ENCODE data around the gene CORO2B. TPM values are rescaled to one million over a fixed set of nuclear protein-coding genes. Genes with fewer than 3 reads are reported as not detected.

Gene CORO2B
- total RNA-seq, 1 experiment from 2014 or later, result 0.59 TPM

DNA sequence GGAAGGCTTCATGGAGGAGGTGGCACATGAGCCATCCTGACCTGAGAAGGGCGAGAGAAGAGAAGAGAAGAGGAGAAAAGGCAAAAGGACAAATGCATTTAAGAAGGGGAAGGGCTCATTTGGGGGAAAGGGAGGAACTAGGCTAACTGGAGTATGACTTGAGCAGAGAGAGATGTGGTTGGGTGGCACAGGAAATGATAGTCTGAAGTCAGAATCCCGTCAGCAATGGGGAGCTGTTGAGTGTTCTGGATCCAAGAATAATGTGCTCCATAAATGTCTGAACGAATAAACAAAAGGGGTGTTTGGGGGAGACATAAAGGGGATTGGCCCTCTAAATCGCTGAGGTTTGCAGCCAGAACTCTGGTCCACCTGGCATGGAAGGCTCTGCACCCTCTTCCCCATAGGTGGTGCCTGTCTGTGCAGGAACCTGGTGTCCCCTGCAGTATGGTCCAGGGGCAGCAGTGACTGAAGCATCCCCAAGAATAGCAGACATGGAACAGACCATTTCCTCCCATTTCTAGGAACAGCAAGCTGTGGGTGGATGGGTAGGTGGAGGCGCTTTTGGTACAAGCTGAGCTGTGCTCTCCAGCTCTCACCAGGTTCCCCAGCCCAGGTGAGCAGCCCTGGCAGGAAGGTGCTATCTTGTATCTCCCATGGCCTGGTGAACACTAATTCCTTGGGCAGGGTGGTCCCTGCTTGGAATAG lies 15.2 kb downstream of the CORO2B start:
- H4K20me1 ChIP-seq (ENCODE audit: insufficient read depth), result no peaks in the 10 kb centered on the region
- no peaks in the 10 kb centered on the region for H3K36me3 ChIP-seq (ENCODE audit: low read depth)
- H3K4me1 ChIP-seq (replicated peaks; ENCODE audit: insufficient read depth), result no peaks in the 10 kb centered on the region
- H3K9me3 ChIP-seq (ENCODE audit: insufficient read depth, low read depth), result no peaks in the 10 kb centered on the region
- BruUV-seq (replicated peaks), result no TSS peak
- H2AFZ ChIP-seq, result no peak overlapping the region
- no peak overlapping the region for H3K4me3 ChIP-seq
- H3K4me2 ChIP-seq, result no peak overlapping the region
- intact Hi-C loops (cut with micrococcal nuclease; ENCODE audit: unreplicated experiment), result no loop called here
- H3K27me3 ChIP-seq (ENCODE audit: insufficient read depth, low read depth), result no peaks in the 10 kb centered on the region
- no peak overlapping the region for H3K27ac ChIP-seq
- TF ChIP-seq EZH2 (IDR thresholded peaks at IDR 0.05; ENCODE audit: low read depth), result no peak
- TF ChIP-seq, protein P1, sequence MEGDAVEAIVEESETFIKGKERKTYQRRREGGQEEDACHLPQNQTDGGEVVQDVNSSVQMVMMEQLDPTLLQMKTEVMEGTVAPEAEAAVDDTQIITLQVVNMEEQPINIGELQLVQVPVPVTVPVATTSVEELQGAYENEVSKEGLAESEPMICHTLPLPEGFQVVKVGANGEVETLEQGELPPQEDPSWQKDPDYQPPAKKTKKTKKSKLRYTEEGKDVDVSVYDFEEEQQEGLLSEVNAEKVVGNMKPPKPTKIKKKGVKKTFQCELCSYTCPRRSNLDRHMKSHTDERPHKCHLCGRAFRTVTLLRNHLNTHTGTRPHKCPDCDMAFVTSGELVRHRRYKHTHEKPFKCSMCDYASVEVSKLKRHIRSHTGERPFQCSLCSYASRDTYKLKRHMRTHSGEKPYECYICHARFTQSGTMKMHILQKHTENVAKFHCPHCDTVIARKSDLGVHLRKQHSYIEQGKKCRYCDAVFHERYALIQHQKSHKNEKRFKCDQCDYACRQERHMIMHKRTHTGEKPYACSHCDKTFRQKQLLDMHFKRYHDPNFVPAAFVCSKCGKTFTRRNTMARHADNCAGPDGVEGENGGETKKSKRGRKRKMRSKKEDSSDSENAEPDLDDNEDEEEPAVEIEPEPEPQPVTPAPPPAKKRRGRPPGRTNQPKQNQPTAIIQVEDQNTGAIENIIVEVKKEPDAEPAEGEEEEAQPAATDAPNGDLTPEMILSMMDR (conservative IDR thresholded peaks at IDR 0.05), result no peak
- no peak for DNase-seq
- no peaks in the 10 kb centered on the region for H3K9me2 ChIP-seq (ENCODE audit: insufficient read depth)
- POLR2A ChIA-PET (ENCODE audit: unreplicated experiment), result no interaction called here
- CTCF ChIA-PET, result no interaction called here
- H3K79me2 ChIP-seq (ENCODE audit: low read depth), result no peaks in the 10 kb centered on the region
- no peaks in the 10 kb centered on the region for H3F3A ChIP-seq (ENCODE audit: insufficient read depth, low read depth)

DNA sequence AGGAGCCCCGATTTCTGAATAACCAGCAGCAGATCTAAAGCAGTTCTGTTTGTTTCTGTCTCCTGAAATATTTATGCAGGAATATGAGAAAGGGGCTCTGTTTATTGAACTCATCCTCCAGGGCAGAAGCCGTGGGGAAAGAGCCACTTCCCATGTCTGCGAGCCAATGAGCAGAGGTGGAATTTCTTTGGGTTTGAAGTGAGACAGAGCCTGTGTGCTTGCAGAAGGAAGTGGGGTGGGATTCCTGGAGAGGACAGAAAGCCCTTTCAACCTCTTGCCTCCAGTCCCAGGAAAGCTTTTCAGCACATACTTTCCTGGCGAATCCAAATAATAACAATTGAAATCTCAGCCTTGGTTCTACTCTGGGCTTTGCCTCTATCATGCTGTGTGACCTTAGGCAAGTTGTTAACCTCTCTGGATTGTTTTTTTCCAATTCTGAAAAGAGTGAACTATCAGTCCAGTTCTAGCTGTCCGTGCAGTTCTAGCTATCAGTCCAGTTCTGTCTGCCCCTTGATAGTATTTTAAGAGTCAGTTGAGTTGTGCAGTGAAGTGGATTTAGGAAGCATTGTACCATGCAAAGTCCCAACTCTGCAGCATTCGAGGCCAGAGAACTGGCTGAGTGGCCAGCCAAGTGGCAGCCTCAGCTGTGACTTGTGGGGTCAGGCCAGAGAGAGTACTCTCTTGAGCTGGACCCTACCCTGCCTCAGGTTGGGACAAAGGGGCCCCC lies 15.9 kb downstream of the CORO2B start:
- no TSS peak for BruUV-seq (replicated peaks)
- intact Hi-C loops (cut with micrococcal nuclease; ENCODE audit: unreplicated experiment), result no loop called here
- Histone ChIP-seq H3F3A (ENCODE audit: insufficient read depth, low read depth) (no peaks in the 10 kb centered on the region), H3K79me2 (ENCODE audit: low read depth) (no peaks in the 10 kb centered on the region), H3K9me2 (ENCODE audit: insufficient read depth) (no peaks in the 10 kb centered on the region), H3K4me2 (no peak overlapping the region), H3K27me3 (ENCODE audit: insufficient read depth, low read depth) (no peaks in the 10 kb centered on the region), H3K9me3 (ENCODE audit: insufficient read depth, low read depth) (no peaks in the 10 kb centered on the region), H3K4me3 (no peak overlapping the region), H2AFZ (no peak overlapping the region), H3K36me3 (ENCODE audit: low read depth) (no peaks in the 10 kb centered on the region), H4K20me1 (ENCODE audit: insufficient read depth) (no peaks in the 10 kb centered on the region), H3K27ac (no peak overlapping the region), H3K4me1 (replicated peaks; ENCODE audit: insufficient read depth) (no peaks in the 10 kb centered on the region)
- CTCF ChIA-PET, result no interaction called here
- POLR2A ChIA-PET (ENCODE audit: unreplicated experiment), result no interaction called here
- DNase-seq, result no peak
- no peak for TF ChIP-seq EZH2 (IDR thresholded peaks at IDR 0.05; ENCODE audit: low read depth)
- TF ChIP-seq, protein P1 (conservative IDR thresholded peaks at IDR 0.05), result no peak

DNA sequence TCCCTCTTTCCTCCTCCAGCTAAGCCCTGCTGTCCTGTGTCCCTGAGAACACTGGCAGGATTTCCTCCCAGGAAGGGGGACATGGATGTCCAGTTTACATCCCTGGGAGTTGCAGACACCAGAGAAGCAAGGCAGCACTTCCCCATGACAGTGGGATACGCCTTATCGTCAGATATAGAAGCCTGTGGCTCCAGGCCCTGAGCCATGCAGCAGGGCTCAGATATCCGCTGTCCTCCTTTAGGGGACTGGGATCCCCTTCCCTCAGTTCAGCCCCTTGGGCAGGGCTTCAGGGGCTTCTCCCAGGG lies 16.4 kb downstream of the CORO2B start:
- Histone ChIP-seq H3K27ac (no peak overlapping the region), H3K9me2 (ENCODE audit: insufficient read depth) (no peaks in the 10 kb centered on the region), H3F3A (ENCODE audit: insufficient read depth, low read depth) (no peaks in the 10 kb centered on the region), H3K36me3 (ENCODE audit: low read depth) (no peaks in the 10 kb centered on the region), H3K79me2 (ENCODE audit: low read depth) (no peaks in the 10 kb centered on the region), H3K4me3 (no peak overlapping the region), H3K4me2 (no peak overlapping the region), H3K4me1 (replicated peaks; ENCODE audit: insufficient read depth) (no peaks in the 10 kb centered on the region), H4K20me1 (ENCODE audit: insufficient read depth) (no peaks in the 10 kb centered on the region), H2AFZ (no peak overlapping the region), H3K27me3 (ENCODE audit: insufficient read depth, low read depth) (no peaks in the 10 kb centered on the region), H3K9me3 (ENCODE audit: insufficient read depth, low read depth) (no peaks in the 10 kb centered on the region)
- intact Hi-C loops (cut with micrococcal nuclease; ENCODE audit: unreplicated experiment), result no loop called here
- ChIA-PET POLR2A (ENCODE audit: unreplicated experiment) (no interaction called here), CTCF (no interaction called here)
- TF ChIP-seq EZH2 (IDR thresholded peaks at IDR 0.05; ENCODE audit: low read depth), result no peak
- TF ChIP-seq, protein P1 (conservative IDR thresholded peaks at IDR 0.05), result no peak
- no peak for DNase-seq
- BruUV-seq (replicated peaks), result no TSS peak

Measured in PC-9 (cell line).